GOT3 (cell line): ENCODE measurements around the gene ALPG.
"Not testable (repeated sequence)": the region's sequence is repeated elsewhere in the genome, so short reads cannot be mapped to it uniquely, and the experiment has no call there.

Experiments
- DNase-seq: peaks from one replicate; lab custom pipeline; 2025; ENCODE audit warnings: mixed read lengths; lab: John Stamatoyannopoulos, UW

ALPG gene

DNA sequence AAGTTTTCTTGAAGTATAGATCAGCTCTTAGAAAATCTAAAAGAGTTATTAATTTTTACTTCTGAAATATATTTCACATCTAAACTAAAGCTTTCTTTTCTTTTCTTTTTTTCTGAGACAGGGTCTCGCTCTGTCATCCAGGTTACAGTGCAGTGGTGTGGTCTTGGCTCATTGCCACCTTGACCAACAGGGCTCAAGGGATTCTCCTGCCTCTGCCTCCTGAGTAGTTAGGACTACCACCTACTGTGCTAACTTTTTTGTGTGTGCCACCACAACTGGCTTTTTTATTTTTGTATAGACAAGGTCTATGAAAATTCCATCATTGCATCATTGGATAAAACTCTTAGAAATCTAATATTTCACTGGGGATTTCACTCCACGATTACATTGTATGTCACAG is 10.0 kb upstream of the ALPG start:
- no peak for DNase-seq

DNA sequence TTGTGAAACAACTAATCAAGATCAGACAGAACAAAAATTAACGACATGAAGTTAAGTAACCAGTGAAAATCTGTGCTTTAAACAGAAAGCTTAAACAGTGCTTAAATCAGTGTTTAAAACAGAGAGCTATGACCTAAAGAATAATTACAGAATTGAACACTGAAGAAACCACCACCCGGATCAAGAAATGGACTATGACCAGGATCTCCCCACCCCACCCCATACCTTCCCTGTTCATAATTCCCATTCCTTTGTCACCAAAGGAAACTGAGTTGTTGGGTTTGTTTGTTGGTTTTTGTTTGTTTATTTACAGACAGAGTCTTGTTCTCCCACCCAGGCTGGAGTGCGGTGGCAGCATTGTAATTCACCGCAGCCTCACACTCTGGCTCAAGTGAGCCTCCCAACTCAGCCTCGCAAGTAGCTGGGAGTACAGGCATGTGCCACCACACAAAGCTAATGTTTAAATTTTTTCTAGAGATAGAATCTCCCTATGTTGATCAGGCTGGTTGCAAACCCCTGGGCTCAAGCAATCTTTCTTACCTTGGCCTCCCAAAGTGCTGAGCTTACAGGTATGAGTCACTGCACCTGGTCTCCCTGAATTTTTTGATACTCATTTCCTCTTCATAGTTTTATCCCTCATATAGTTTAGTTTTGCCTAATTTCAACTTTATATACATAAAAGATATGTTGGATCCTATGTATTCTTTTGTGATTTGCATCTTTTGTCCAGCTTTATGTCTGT is 8.2 kb upstream of the ALPG start:
- DNase-seq, result no peak

DNA sequence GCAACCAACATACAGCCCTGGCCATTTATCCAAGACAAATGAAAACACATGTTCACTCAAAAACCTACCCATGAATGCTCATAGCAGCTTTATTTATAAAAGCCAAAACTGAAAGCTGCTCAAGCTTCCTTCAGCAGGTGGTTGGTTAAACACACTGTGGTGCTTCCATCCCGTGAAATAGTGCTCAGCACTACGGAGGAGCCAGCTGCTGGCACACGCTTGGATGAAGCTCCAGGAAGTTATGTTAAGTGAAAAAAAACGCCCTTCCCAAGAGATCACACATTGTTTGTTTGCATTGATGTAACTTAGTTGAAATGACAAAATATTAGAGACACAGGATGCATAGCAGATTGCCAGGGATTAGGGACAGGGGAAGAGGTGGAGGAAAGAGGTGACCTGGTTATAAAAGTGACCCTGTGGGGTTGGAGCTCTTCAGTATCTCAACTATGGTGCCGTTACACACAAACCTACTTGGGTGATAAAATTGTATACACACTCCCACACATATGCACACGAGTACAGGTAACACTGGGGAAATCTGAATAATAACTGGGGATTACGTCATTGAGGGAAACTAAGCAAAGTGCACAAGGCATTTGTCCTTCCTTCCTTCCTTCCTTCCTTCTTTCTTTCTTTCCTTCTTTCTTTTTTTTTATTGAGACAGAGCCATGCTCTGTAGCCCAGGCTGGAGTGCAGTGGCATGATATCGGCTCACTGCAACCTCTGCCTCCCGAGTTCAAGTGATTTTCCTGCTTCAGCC is 6.2 kb upstream of the ALPG start:
- DNase-seq, result no peak

DNA sequence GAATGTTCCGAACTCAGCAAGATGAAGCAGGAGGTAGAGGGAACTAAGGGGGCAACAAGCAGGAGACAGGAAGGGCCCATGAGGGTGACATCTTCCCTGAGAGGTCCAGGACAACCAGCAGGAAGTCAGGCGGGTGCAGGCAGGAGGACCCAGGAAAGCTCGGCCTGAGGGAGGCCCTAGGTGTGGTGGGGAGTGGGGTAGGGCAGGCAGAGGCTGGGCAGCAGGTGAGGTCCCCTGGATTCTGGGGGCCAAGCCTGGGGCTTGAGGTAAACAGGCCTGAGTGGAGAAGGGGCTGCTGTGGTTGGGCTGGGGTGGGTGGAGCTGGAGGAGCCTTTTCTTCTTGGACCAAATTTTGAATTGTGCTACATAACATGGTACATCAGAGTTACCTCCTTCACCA is 4.1 kb upstream of the ALPG start:
- no peak for DNase-seq

DNA sequence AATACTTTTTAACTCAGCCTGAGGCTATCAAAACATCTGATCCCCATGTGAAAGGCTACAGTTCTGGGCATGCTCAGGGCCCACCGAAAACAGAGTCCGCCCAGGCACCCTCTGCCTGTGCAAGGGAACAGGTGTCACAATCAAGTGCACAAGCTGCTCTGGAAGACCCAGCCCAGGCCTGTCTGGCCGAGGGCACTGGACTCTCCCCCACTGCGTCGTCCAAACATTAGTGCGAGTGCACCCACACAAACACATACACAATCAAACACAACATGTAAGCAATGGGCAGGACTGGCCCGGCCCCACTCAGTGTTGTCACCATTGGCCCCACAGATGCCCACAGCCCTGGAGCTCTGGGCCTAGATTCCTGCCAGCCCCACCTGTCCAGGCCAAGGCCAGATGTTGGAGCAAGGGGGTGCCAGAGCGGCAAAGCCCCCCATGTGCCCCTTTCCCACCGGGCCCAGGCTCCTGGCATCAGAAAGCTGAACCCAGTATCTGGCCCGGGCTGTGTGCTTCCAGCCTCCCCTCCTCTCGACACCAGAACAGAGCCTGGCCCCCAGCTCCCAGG is 617 bp upstream of the ALPG start:
- no peak for DNase-seq

DNA sequence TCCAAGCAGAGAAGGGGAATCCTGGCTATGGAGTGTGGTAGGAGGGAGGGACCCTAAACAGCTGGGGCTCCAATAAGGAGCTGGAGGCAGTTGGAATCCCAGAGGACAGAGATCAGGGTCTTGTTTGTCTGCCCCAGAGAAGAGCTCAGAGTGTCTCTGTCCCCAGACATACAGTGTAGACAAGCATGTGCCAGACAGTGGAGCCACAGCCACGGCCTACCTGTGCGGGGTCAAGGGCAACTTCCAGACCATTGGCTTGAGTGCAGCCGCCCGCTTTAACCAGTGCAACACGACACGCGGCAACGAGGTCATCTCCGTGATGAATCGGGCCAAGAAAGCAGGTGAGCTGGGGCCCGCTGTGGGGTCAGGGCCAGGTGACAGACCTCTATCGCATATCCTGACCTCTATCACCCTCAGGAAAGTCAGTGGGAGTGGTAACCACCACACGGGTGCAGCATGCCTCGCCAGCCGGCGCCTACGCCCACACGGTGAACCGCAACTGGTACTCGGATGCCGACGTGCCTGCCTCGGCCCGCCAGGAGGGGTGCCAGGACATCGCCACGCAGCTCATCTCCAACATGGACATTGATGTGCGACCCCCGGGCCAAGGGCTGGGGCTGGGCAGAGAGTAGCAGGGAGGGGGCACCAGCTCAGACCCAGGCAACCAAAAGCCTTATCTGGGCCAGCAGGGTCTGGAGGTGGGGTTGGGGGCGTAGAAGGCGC is 945 bp downstream of the ALPG start:
- not testable (repeated sequence) for DNase-seq

DNA sequence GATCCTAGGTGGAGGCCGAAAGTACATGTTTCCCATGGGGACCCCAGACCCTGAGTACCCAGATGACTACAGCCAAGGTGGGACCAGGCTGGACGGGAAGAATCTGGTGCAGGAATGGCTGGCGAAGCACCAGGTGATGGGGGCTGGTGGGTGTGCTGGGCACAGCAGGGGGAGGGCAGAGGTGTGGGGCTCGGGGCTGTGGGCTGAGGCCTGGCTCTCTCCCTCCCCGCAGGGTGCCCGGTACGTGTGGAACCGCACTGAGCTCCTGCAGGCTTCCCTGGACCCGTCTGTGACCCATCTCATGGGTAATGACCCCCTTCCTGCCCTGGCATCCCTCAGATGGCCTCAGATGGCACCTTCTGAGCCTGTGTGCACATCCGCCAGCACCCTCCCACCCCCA is 1.6 kb downstream of the ALPG start:
- DNase-seq, result not testable (repeated sequence)

DNA sequence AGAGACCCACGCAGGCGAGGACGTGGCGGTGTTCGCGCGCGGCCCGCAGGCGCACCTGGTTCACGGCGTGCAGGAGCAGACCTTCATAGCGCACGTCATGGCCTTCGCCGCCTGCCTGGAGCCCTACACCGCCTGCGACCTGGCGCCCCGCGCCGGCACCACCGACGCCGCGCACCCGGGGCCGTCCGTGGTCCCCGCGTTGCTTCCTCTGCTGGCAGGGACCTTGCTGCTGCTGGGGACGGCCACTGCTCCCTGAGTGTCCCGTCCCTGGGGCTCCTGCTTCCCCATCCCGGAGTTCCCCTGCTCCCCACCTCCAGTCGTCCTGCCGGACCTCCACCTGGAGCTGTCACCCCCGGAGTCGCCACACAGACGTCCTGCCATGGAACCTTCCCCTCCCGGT is 3.0 kb downstream of the ALPG start:
- not testable (repeated sequence) for DNase-seq

DNA sequence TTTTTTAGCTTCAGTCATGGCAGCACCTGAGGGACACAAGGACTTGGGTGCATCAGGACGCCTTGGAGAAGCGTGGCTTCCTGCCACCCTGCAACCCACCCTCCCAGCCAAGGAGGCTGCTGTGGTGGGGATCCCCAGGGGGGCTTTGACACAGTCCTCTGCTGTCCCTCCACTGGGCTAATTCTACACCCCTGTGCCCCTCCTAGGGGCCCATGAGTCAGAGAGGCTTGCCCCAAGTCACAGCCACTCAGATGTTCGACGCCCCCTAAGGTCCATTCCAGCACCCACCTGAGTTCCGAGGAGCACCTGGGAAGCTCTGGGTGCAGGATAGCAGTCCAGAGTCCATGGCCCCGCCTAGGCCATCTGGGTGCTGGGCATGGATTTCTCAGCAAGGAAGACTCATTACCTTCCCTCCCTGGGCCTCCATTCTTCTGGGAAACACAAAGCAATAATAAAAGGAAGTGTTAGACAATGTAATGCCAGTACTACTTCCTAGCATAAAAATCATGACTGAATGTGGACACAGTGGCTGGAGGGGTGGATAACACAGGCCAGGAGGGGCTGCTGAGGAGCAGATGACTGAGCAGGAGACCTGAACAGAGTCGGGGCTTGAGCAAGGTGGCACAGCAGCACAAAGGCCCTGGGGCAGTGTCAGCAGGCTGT is 3.7 kb downstream of the ALPG start:
- no peak for DNase-seq

DNA sequence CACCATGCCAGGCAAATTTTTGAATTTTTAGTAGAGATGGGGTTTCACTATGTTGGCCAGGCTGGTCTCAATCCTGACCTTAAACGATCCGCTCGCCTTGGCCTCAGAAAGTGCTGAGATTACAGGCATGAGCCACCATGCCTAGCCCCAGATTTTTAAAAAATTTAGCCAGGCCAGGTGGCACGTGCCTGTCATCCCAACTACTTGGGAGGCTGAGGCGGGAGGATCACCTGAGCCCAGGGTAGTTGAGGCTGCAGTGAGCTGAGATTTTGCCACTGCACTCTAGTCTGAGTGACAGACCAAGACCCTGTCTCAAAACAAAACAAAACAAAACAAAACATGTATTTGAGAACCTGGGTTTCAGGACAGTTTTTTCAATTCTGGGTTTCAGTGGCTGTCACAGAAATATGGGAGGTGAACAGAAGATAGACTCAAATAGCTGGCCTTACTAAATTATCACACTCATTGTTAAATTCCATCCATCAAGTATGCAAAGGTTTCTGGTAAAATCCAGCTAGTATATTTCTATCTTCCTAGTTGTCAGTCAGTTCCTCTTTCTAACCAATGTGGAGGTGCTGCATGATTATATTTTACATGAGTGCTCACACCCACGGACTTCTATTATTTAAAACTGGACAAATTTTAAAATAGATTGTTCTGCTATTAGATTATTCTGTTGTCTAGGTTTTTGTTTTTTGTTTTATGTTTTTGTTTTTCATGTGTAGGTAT is 5.4 kb downstream of the ALPG start:
- no peak for DNase-seq

DNA sequence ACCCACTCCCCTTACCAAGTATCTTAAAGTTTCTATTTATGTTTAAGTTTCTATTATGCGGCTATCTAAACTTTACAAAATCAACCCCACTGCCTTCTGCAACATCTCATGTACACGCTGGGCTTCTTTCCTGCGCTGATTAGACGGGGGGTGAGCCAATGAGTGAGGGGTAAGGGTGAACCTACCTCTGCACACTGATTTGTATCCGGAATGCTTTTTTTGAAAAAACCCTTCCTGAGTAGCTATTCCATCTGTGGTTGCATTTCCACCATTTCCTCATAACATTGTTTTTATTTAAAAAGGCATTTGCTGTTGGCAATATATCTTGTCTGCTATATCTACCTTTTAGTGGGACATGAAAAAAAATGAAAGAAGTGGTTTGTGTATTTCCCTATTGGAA is 6.3 kb downstream of the ALPG start:
- no peak for DNase-seq

DNA sequence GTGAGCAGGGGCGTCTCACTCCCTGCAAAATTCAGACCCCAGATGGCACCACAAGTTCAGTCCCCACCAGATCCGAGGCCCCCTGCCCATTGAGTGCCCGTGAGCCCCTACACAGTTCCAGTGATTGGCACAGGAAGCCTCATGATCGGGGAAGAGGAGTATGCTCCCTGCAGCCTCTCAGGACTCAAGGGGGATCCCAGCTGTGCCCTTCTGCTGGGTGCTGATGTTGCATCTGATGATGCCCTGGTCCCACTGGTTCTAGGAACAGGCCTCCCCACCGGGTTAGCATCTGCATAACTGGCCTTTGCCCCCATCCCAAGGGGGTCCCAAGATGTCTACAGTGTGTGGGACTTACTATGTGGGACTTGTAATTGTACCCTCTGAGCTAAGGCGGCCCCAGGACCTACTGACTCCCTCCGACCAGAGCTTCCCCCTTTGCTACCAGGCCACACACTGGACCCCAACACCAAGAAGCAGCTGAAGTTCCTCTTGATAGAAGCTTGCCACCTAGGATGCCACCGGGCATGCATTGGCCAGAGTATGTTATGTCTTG is 8.6 kb downstream of the ALPG start:
- no peak for DNase-seq

DNA sequence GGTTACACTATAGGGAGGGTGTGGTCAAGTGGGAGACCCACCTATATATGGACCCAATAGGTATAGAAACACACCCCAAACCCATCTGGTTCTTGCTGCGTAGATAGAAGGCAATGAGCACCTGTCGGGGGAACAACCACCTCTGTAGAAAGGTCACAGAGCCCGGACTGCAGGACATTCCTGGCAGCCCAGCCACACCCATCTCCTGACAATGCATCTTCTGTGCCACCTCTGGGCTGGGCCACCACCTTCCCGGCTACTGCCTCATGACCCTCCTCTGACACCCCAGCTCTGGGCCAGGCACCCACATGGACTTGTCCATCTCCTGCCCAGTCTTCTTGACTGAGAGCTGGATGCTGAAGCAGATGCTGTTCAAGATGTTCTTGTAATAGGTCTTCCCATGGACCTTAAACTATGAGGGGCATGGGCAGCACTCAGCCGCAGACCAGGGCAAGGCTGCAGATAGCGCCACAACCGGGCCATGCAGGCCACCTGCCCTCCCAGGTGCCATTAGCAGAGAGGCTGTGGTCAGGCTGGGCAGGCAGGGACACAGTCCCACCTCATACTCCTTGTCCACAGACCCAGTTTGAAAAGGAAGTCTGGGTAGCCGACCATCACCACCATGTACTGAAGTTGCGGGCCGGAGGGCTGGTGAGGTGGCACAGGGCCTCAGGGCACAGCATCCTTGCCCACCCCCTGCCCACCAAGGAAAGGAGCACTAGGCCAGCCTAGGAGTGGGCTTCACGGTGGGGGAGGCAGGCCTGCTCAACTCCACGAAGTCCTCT is 9.3 kb downstream of the ALPG start:
- DNase-seq, result no peak

DNA sequence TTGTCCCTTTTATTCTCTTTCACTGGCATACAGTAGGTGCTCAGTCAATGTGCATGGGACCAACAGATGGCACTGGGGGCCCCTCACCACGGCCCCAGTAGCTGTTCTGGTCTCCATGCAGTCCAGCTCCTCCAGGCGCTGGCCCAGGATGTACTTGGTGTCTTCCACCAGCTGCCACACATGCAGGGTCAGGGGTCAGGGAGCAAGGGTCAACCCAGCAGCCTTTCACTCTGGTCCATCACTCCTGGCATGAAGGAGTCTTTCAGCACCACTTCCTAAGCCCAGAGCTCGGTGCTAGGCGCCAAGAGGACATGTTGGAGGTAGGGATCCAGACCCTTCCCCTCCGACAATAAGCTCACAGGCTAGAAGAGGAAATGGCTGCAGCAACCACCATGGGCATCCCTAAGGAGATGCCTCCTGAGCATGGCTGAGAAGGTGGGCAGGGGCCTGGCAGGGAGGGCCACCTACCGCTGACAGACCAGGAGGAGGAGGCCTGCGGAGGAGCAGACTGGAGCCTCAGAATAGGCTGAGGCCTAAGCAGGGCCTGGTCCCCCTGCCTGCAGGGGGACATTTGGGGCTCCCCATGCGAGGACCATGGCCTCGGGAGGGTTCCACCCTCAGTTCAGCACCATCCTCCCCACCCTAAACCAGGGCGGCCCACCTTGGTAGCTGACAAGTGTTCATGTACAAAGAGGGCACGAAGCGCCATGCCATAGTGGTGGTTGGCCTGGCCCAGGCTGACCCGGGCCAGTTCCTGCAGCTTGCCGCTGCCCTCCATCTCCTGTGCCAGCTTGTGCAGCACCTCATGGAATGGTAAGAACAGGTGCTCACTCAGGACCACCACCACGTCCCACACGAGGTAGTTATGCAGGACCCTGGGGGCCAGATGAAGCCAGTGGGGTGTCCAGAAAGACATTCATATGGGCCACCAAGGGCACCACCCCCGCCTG is 10.2 kb downstream of the ALPG start:
- no peak for DNase-seq

DNA sequence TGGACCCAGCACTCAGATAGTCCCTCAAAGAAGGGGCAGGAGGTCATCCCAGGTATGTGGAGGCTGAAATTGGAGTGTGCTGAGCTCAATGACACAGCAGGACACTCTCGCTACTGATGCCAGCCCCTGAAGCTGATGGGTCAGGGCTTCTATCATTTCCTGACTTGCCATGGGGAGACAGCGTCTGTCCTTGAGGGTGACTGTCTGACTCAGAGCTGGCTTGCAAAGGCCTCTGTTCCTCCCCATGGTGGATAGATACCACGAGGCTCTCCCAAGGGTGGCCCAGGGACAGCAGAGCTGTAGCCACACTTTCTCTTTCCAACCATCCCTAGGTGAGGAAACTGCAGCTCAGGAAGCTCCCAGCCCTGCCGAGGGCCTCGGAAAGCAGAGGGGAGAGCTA is 10.8 kb downstream of the ALPG start:
- DNase-seq, result no peak

DNA sequence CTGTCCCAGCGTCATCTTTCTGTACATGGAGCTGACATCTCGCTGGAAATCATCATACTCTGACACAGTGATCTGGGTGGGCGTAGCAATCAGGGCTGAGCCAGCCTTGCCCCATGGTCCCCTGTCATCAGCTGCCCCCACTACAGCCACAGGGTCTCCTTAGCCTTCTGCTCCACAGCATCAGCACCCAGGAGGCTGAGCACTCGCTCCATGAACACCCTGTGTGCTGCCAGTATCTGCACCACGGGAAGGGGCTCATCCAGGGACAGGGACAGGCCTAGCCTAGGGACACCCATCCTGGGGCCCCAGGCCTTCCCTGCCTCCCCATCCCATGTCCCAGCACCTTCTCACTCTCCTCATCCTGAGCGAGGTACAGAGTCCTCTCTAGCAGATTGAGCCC is 11.4 kb downstream of the ALPG start:
- DNase-seq, result no peak

DNA sequence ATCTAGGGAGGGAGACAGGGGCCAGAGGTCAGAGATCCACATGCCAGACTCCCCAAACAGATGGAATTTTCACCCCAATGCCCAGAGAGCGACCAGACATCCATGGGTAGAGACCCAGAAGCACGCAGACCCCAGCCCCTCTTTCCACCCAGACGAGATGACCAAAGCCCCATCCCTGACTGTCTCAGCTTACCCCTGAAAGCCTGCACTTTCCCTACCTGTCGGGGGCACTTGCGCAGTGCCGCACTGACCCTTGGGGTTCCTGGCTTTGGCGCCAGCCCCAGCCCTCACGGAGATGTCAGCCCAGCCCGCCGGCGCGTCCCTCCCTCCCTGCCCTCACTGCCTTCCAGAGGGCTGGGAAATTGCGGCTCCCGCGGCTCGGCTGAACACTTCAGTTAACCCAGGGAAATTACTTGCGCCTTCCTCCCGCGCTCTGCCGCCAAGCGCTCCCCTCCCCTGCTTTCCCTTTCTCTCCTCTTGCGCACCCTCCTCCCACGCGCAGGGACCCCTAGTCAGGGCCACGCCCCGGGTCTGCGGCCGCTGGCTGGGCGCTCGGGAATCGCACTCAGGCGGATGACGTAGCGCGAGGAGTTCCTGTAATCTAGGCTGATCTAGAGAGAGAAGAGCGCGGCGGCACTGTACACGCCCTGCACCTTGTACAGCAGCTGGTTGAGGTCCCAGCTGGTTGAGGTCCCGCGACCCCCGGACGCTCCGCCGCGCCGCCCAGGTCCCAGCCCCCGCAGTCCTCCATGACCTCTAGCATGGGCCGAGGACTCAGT is 12.0 kb downstream of the ALPG start:
- DNase-seq, result no peak
